IPS-20b (cell line): ENCODE measurements around the gene FAM187B.
"Not testable (repeated sequence)": the region's sequence is repeated elsewhere in the genome, so short reads cannot be mapped to it uniquely, and the experiment has no call there.

ENCODE experiments used
- H3K27ac ChIP-seq: one replicate; pipeline ENCODE4 v1.5.1; 2013; ENCODE audit warnings: low read length
- H3K27me3 ChIP-seq: 2 replicates; pipeline ENCODE4 v1.6.1; 2013; ENCODE audit warnings: mild to moderate bottlenecking, low read length, inconsistent platforms; ENCODE audit not compliant: insufficient read depth
- H3K36me3 ChIP-seq: 2 replicates; pipeline ENCODE4 v1.6.1; 2013; ENCODE audit warnings: low read depth, mild to moderate bottlenecking, inconsistent platforms, low read length, moderate library complexity; ENCODE audit not compliant: insufficient read depth
- H3K4me1 ChIP-seq: 2 replicates; pipeline ENCODE4 v1.6.1; 2013; ENCODE audit warnings: mild to moderate bottlenecking, control low read depth, inconsistent platforms, low read length, moderate library complexity; ENCODE audit not compliant: insufficient read depth
- H3K4me3 ChIP-seq: 2 replicates; pipeline ENCODE4 v1.5.1; 2013; ENCODE audit warnings: mild to moderate bottlenecking, low read length, inconsistent platforms
- H3K9ac ChIP-seq: 2 replicates; pipeline ENCODE4 v1.6.1; 2013; ENCODE audit warnings: low read depth, mild to moderate bottlenecking, inconsistent platforms, low read length, moderate library complexity
- H3K9me3 ChIP-seq: 2 replicates; pipeline ENCODE4 v1.6.1; 2013; ENCODE audit warnings: mild to moderate bottlenecking, low read depth, low read length, inconsistent platforms; ENCODE audit not compliant: insufficient read depth

FAM187B gene

DNA sequence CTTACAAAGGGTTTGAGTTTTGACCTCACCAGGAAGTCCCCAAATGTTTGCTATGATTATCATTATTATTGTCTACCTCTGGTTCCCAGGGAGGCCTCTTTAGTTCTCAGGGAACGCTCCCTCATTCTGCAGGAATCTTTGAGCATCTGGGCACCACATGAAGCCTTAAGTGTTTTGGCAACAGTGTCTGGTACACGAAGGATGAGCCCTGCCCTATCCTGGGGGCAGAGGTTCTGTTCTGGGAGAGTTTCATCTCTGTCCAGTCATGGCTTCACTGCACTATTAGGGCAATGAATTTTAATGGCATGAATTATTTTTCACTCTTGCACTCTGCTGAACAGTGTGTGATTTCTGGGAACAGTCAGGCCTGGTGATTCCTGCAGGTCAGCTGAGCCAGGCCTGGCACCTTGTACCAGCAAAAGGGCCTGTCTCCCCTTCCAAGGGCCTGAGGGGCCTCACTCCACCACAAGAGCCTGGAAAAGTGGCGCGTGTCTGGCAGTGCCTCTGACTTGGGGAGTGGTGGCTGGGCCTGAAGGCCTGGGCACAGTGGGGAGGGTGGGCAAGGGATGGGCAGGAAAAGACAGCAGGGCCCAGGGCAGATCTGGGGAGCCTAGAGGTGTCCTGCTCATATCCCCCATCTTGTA lies 4.6 kb downstream of the FAM187B start:
- H3K4me3 ChIP-seq: no peak overlapping the region
- H3K9me3 ChIP-seq: peaks cover 4% of the 10 kb centered on the region
- peaks cover 8% of the 10 kb centered on the region; the same call in 1 of the 2 replicates for H3K4me1 ChIP-seq
- H3K36me3 ChIP-seq: no peaks in the 10 kb centered on the region
- H3K27ac ChIP-seq: no peak overlapping the region
- H3K9ac ChIP-seq: no peak overlapping the region
- H3K27me3 ChIP-seq: no peaks in the 10 kb centered on the region

DNA sequence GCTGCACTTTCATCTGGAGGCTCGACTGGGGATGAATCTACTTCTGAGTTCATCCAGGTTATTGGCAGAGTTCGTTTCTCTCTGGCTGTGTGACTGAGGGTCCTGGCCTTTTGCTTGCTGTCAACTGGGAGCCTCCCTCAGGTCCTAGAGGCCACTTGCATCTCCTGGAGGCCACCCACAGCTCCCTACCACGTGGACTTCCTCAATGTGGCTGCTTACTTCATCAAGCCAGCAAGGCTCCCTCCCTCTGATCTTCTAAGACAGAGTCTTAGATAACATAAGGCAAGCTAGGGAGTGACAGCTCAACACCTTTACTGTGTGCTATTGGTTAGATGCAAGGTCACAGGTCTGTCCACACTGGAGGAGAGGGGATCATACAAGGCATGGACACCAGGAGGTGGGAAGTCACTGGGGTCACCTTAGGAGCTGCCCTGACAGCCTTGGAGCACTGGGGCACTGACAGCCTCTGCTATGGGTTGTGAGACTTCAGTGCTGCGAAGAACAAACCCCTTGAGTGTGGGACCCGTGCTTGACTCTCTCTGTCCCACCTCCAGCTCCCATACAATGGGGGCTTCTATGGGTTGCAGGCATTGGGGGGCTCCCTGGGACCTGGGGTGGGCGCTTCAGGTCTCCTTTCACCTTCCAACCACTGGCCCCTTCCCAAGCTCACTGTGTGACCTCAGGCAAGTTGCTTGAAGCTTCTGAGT lies 5.3 kb downstream of the FAM187B start:
- H3K27ac ChIP-seq: no peak overlapping the region

DNA sequence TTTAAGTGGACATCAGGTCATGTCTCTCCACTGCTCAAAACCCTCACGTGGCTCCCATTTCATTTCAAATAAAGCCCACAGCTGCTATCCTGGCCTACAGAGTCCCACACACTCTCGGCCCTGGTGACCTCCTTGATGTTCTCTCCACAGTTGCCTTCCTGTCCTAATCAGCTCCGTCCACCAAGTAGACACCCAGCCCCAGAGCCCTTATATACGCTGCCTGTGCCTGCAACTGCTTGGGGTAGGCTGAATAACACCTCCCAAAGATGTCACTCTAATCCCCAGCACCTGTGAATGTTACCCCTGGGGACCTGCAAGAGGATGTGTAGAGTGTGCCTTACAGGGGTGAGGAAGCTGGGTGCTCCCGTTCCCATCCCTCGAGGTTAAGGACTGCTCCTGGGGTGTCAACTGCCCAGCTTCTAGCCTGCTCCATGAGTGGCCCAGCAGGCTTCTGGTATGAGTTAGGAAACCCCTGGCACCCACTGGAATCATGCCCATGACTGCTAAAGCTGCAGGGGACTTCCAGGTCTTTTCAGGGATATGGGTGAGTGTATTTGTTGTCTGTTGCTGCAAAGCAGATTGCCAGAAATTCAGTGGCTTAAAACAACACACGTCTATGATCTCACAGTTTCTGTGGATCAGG lies 6.0 kb downstream of the FAM187B start:
- H3K9ac ChIP-seq: no peak overlapping the region
- H3K9me3 ChIP-seq: peaks cover 7% of the 10 kb centered on the region
- no peaks in the 10 kb centered on the region for H3K27me3 ChIP-seq
- no peak overlapping the region for H3K27ac ChIP-seq
- no peaks in the 10 kb centered on the region for H3K36me3 ChIP-seq
- H3K4me3 ChIP-seq: no peak overlapping the region
- peaks cover 8% of the 10 kb centered on the region; the same call in 1 of the 2 replicates for H3K4me1 ChIP-seq

More for the DNA sequence above, 5.3 kb downstream of the FAM187B start:
- H3K9ac ChIP-seq: no peak overlapping the region
- H3K4me1 ChIP-seq: peaks cover 8% of the 10 kb centered on the region; the same call in 1 of the 2 replicates
- peaks cover 7% of the 10 kb centered on the region for H3K9me3 ChIP-seq
- no peaks in the 10 kb centered on the region for H3K36me3 ChIP-seq
- H3K27me3 ChIP-seq: no peaks in the 10 kb centered on the region
- H3K4me3 ChIP-seq: no peak overlapping the region

DNA sequence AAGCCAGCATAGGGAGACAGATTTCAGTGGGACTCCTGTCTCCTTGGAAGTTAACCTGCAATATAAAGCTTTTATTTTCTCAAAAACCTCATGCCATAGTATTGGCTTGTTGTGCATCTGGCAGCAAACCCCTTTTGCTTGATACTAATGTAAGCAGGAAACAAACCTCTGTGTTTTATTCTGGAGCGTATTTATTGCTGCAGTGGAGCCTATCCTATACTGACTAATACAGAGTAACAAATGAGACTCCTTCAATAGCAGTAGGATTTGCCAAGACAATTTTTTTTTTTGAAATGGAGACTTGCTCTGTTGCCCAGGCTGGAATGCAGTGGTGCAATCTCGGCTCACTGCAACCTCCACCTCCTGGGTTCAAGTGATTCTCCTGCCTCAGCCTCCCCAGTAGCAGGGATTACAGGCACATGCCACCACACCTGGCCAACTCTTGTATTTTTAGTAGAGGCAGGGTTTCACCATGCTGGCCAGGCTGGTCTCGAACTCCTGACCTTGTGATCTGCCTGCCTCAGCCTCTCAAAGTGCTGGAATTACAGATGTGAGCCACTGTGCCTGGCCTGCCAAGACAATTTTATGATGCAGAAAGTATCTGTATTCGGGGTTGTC lies 7.5 kb downstream of the FAM187B start:
- H3K27ac ChIP-seq, H3K36me3 ChIP-seq, H3K9me3 ChIP-seq, H3K9ac ChIP-seq, H3K4me3 ChIP-seq, H3K4me1 ChIP-seq, H3K27me3 ChIP-seq: not testable (repeated sequence)

DNA sequence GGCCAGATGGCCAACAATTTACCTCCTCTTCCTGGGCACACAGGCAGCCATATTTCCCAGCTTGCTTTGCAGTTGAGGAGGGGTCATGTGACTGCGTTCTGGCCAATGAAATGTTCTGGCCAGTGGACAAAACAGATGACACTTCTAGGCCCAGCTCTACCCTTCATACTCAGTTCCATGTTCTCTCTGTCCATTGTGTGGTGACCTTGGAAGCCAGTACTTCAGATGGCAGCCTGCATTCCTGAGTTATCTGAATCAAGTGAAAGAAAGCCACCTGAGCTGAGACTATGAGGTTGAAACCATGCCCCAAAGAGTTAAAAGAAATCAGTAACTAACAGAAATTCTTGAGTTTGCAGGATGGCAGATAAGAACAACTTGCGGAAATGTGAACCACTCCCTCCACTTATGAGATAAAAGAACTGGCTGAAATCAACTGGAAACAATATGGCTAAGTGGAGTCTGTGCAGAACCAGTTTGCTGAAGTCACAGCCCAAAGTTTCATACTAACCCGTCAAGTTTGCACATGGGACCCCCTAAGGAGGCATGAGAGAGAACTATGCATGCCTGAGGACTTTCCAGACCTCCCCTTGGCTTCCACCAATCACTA lies 8.1 kb downstream of the FAM187B start:
- H3K9ac ChIP-seq: no peak overlapping the region
- H3K27me3 ChIP-seq: no peaks in the 10 kb centered on the region
- peaks cover 5% of the 10 kb centered on the region; the same call in 1 of the 2 replicates for H3K4me1 ChIP-seq
- no peak overlapping the region for H3K4me3 ChIP-seq
- H3K9me3 ChIP-seq: peaks cover 7% of the 10 kb centered on the region
- H3K27ac ChIP-seq: no peak overlapping the region
- no peaks in the 10 kb centered on the region for H3K36me3 ChIP-seq

DNA sequence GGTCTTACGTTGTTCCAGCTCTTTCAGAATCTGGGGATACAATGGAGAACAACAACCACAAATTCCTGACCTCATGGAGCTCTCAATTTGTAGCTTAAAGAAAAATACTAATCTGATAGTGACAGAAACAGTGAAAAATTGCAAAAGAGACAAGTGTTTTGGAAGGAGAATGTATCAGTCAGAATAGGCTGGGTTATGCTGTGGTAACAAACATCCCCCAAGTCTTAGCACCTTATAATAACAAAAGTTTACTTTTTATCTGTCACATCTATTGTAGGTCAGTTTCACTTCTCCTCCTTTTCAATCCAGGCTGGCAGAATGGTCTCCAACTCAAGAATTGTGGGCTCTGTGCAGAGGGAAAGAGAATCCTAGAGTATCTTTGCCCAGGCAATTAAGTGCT lies 9.5 kb downstream of the FAM187B start:
- Histone ChIP-seq H3K4me3 (no peak overlapping the region), H3K27me3 (no peaks in the 10 kb centered on the region), H3K27ac (no peak overlapping the region), H3K36me3 (no peaks in the 10 kb centered on the region), H3K9ac (no peak overlapping the region), H3K4me1 (peaks cover 3% of the 10 kb centered on the region; the same call in 1 of the 2 replicates), H3K9me3 (peaks cover 7% of the 10 kb centered on the region)

DNA sequence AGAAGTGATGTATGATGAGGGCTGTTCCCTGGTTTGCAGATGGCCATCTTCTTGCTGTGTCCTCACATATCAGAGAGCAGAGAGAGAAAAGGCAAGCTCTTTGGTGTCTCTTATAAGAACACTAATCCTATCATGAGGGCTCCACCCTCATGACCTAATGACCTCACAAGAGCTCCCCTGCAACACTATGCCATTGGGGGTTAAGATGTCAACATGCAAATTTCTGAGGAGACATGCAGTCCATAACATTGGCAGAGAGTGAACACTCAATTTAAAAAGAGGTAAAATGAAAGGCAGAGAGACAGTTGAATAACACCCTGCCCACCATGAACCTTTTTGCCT lies 10.9 kb downstream of the FAM187B start:
- Histone ChIP-seq H3K4me3 (no peak overlapping the region), H3K4me1 (peaks cover 3% of the 10 kb centered on the region; the same call in 1 of the 2 replicates), H3K36me3 (no peaks in the 10 kb centered on the region), H3K27me3 (no peaks in the 10 kb centered on the region), H3K9me3 (peaks cover 7% of the 10 kb centered on the region), H3K9ac (no peak overlapping the region), H3K27ac (no peak overlapping the region)

DNA sequence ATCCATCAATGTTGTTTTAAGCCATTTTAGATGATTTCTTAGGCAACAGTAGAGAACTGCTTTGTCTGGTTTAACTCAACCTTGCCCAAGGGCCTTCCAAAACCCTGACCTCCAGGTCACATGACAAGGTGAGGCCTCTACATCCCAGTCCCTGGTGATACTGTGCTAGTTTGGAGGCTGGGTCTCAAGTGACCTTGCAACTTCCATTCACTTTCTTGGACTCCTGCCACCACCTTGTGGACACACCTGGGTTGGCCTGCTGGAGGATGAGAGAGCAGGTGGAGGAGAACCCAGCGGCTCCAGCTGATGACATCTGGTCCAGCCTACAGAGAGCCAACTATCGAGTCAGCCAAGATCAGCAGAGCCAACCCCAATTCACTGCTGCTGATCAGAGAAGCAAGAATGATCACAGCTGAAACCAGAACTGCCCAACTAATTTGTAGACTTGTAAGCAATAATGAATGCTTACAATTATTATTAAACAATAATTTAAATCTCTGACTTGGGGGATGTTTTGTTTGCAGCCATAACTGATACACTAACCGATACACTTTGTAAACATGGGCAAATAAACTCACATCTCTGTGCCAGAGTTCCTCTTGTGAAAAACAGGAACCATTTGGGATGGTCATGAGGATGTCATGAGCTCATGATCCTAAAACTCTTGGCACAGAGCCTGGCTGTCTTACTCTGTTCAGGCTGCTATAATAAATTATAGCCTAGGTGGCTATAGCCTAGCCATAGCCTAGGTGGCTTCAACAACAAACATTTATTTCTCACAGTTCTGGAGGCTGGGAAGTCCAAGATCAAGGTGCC lies 11.5 kb downstream of the FAM187B start:
- no peak overlapping the region for H3K4me3 ChIP-seq
- H3K27ac ChIP-seq: no peak overlapping the region
- H3K27me3 ChIP-seq: no peaks in the 10 kb centered on the region
- H3K4me1 ChIP-seq: peaks cover 3% of the 10 kb centered on the region; the same call in 1 of the 2 replicates
- peaks cover 7% of the 10 kb centered on the region for H3K9me3 ChIP-seq
- H3K9ac ChIP-seq: no peak overlapping the region
- H3K36me3 ChIP-seq: no peaks in the 10 kb centered on the region

DNA sequence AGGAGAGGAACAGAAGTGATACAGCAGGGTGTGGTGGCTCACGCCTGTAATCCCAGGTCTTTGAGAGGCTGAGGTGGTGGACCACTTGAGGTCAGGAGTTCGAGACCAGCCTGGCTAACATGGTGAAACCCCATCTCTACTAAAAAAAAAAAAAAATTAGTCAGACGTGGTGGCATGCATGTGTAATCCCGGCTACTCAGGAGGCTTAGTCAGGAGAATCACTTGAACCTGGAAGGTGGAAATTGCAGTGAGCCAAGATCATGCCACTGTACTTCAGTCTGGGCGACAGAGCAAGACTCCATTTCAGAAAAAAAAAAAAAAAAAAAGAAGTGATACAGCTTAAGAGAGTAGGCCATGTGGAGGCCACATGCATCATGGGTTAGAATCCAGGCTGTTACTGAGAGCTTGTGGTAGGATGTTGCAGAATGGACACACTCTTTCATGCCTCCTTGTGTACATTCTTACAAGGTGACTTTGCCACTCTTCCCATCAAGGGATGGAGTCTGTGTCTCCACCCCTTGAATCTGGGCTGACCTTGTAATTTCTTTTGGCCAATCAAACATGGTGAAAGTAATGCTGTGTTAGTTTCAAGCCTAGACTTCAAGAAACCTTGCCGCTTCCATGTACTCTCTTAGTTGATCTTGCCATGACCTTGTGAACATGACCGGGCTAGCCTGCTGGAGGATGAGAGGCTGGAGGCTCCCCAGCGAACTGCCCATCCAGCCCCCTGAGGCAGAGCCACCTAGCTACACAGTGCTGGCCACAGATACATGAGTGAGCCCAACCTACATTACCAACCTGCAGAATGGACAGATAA lies 12.3 kb downstream of the FAM187B start:
- no peak overlapping the region for H3K27ac ChIP-seq
- peaks cover 3% of the 10 kb centered on the region; the same call in 1 of the 2 replicates for H3K4me1 ChIP-seq

DNA sequence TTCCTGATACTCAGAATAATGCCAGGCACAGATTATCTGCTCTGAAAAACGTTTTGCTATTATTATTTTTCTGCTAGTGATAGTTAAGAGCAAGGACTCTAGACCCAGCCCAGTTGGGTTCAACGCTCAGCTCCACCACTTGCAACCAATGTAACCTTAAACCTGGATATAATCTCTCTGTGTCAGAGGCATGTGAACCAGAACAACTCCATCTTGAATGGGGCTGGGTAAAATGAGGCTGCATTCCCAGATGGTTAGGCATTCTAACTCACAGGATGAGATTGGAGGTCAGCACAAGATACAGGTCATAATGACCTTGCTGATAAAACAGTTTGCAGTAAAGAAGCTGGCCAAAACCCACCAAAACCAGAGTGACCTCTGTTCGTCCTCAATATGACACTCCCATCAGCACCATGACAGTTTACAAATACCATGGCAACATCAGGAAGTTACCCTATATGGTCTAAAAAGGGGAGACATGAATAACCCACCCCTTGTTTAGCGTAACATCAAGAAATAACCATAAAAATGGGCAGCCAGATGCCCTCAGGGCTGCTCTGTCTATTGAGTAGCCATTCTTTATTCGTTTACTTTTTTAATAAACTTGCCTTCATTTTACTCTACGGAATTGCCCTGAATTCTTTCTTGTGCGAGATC lies 13.6 kb downstream of the FAM187B start:
- Histone ChIP-seq H3K27ac (no peak overlapping the region), H3K4me1 (no peaks in the 10 kb centered on the region), H3K9ac (no peak overlapping the region), H3K9me3 (peaks cover 7% of the 10 kb centered on the region), H3K4me3 (no peak overlapping the region), H3K27me3 (no peaks in the 10 kb centered on the region), H3K36me3 (no peaks in the 10 kb centered on the region)

More for the DNA sequence above, 12.3 kb downstream of the FAM187B start:
- Histone ChIP-seq H3K4me3 (no peak overlapping the region), H3K27me3 (no peaks in the 10 kb centered on the region), H3K36me3 (no peaks in the 10 kb centered on the region), H3K9me3 (peaks cover 7% of the 10 kb centered on the region), H3K9ac (no peak overlapping the region)
